ENCODE data around the gene ANKS6. TPM values are rescaled to one million over a fixed set of nuclear protein-coding genes. Genes with fewer than 3 reads are reported as not detected.

Gene ANKS6
- polyA plus RNA-seq, 10 donors, result 9.8 to 18.5 (median 12.7) TPM

DNA sequence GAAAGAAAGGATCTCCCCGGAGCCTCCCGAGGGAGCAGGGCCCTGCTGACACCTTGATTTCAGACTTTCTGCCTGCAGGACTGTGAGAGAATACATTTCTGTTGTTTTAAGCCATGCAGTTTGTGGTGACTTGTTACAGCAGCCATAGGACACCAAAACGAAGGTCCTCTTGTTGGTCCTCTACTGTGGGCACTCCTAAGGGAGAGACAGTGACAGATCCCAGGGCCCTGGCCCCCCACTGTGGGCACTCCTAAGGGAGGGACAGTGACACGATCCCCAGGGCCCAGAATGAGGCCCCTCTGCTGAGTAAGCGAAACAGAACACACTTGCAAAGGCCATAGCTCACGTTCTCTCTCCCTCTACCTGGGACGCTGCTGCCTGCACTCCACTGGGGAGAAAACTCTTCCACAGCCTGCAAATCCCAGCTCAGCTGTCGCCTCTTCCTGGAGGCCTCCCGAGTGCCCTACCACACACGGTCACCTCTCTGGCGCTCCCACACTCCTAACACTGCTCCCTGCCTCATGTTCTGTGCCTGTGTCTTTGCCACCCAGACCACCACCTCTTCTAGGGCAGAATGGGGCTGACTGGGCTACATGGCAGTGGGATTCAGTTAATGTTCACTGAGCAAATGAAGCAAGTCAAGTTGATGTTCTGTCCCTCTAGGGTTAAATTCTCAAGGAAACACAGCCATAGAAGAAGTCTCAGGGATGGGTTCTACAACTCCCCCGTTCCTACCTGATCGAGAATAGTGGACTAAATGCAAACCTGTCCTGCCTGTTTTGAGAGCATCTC lies 23.8 kb downstream of the ANKS6 start:
- no peak for DNase-seq

DNA sequence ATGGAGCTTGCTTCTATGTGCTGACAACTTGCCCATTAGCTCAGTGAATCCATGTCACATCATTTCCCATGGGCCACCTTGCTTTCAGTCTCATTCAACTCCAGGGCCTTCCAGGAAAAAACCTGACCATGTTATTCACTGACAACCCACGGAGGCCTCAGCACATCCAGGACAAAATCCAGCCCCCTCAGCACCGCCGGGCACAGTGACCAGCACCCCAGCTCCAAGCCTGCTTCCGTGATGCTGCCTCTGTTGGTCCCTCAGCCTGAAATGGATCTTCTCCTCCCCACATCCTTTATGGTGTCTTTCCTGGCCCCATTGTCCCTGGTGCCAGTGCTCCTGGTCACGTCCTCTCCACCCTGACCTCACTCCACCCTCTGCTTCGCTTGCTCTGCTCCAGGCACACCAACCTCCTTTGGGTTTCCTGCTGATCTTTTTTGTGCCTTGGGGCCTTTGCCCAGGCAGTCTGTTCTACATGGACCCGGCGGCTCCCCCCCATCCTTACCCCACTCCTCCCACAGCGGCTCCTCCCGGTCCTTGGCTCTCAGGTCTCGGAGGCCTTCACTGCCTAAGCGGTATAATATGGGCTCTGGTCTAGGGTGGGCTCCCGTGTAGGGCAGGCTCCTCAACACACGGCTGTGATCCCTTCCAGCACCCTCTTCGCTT lies 25.0 kb downstream of the ANKS6 start:
- DNase-seq, result no peak

DNA sequence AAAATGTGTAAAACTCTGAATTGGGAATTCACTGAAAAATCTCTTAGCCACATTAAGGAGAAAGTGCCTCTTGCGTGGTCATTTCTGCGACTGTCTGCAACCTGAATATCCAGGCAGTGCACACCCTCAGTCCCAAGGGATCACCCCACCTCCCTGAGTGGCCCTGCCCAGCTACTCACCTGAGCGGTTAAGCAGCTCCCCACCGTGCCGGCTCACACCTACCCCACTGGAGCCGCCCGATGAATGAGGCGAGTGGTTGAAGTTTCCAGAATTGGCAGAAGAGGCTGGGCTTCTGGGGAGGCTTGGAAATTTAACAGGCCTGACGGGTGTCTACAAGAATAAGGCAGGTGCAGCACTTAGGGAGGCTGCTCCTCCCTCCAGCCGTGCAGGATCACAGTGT lies 25.6 kb downstream of the ANKS6 start:
- DNase-seq, result no peak

DNA sequence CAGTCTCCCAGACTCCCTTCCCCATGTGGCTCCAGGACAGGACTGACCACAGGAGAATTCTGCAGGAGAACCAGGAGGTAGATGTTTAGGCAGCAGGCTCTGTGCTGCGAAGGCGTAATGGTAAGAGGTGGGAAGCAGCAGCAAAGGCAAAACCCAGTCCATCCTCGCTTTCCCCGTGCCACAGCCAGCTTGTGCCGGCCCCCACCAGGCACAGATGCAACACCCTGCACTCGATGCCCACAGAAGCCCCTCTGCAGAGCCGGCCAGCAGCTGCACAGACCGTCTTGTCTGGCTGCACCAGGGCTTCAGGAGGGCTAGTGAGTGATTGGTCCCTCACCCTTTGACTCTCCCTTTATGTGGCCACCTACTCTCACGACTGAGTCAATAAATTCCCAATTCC lies 28.0 kb downstream of the ANKS6 start:
- no peak for DNase-seq

DNA sequence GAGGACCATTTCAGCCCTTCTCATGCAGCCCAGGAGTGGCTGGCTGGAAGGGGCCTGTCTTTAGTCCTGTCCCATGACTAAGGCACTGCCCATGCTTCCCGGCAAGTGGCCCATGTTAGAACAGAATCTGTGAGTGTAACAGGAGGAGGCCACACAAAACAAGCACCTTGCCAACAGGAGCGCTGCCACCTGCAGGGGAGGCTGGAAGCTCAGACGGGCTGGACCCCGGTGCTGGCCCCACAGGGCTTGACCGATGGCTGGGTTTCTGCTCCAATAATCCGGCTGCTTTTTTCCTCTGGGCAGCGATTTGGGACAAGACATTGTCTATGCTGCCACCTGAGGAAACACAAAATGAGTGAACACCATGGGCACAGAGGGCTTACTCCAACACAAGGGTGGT lies 28.4 kb downstream of the ANKS6 start:
- no peak for DNase-seq

DNA sequence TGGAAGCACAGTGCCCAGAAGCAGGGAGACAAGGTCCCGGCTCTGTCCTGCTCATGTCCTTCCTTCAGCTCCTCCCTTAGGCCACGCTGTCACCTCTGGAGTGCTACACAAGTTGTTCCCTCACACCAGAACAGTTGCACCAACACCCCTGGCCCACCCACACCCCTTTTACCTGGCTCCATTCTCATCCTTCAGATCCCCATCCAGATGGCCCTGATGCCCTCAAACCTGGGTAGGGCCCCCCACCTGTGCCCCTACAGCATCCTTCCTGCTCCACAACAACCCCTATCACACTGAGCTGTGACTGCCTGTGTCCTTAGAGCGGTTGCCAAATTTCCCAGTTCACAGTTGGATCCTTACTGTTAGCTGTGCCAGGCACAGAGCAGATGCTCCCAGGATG lies 29.2 kb downstream of the ANKS6 start:
- DNase-seq, result no peak

DNA sequence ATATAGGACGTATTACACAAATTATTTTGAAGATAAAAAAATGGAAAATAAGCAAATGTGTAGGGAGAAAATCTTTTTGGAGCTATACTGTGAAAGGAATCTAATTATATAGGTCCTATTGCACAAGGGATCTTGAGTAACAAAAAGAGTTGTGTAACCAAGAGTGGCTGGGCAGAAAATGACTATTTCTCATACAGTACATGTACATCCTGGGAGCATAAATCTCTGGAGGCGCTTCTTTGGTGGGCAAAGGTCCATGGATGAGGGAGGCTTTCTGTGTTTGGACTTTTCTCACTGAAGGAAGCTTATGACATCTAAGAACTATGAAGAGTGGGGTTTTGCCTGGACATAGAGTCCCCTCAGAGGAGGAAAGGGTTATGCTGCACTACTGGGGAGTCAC lies 29.8 kb downstream of the ANKS6 start:
- no peak for DNase-seq

DNA sequence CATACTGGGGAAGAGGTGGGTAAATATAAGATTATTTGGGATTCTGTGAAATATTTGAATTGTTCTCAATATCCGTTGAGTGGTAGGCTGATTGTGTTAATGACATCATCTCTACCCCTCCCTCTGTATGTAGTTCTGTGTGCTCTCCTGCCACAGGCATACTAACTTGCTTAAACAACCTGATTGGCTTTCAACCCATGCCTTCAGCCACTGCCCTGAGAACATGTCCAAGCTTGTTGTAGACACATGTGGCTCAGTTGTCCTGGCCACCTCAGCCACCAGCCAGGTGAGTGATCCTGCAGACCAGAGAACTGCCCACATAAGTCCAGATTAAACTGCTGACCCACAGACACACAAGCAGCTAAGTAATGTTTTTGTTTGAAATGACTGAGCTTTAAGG lies 31.1 kb downstream of the ANKS6 start:
- no peak for DNase-seq

DNA sequence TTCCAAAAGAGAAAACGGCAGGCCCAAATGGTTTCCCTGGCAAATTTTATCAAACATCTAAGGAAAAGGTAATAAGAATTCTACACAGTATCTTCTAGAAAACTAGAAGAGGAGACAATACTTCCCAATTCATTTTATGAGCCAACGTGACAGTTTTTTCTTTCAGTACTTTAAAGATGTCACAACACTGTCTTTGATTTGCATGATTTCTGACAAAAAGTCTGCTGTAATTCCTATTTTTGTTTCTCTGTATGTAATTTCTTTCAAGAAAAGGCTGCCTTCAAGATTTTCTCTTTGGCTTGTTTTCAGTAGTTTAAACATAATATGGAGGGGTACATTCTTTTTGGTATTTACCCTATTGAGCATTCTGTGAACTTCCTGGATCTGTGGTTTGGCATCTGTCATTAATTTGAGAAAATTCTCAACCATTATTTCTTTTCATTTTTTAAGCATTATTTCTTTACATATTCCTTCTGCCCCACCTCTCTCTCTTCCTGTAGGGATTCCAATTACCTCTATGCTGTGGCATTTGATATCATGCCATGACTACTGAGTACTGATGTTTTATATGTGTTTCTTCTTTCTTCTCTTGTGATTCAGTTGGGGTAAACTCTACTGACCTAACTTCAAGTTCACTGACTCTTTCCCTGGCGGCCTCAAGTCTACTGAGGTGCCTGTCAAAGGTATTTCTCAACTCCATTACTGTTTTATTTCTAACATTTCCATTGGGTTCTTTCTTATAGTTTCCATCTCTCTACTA lies 32.2 kb downstream of the ANKS6 start:
- DNase-seq, result no peak

DNA sequence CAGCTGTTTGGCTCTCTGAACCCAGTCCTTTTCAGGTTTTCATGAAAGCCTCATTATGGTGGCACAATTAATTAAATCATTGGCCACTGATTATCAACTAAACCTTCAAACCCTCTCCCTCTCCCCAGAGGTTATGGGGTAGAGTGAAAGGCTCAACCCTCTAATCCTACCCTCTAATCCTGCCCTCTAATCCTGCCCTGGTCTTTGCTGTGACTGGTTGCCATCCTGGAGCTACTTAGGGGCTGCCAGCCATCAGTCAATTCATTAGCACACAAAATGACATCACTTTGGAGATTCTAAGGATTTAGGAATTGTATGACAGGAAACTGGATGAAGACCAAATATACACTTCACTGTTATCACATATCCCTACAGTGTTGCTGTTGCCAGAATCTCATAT lies 36.1 kb downstream of the ANKS6 start:
- no peak for DNase-seq

DNA sequence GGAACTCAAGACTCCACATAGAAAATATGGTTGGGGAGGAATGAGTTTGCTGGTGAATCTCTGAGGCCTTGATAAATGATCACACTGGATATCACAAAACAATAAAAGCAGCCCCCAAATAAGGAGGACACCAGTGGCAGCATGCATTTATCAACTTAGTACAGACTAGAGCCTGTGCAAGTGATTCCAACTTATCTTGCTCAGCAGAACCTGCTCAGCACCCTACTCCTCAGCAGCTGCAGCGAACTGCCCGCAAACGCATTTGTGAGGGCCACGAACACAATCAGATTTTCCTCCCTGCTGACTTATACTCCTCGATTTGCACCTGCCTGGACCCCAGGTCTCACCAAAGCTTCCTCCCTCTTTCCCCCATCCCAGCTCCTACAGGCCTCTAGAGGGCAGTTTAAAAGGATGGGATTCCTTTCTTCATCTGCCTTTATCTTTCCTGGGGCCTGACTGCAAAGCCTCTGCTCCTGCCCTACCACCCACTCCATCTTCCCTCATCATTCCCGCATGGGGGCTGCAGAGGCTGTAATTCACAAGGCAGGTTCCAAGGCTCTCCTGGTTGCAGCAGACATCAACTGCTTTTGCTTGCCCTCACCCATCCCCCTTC lies 41.2 kb downstream of the ANKS6 start:
- DNase-seq, result no peak

DNA sequence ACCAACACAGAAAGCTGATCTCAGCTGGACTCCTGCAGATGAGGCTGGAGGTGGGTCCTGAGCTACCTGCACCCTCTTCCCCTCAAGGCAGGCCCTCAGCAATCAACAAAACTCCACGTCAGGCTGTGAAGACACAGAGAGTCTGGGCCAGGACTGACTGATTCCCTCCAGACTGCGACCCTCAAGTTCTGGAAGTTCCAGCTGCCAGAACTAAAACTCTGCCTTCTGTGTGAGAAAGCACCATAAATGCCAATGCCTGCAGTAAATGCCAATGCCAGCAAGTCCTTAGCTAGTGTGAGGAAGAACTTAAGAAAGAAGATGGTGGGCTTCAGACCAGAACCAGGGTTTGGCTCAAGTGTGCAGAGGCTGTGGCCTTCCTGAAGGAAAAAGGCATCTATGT lies 45.1 kb downstream of the ANKS6 start:
- DNase-seq, result no peak

DNA sequence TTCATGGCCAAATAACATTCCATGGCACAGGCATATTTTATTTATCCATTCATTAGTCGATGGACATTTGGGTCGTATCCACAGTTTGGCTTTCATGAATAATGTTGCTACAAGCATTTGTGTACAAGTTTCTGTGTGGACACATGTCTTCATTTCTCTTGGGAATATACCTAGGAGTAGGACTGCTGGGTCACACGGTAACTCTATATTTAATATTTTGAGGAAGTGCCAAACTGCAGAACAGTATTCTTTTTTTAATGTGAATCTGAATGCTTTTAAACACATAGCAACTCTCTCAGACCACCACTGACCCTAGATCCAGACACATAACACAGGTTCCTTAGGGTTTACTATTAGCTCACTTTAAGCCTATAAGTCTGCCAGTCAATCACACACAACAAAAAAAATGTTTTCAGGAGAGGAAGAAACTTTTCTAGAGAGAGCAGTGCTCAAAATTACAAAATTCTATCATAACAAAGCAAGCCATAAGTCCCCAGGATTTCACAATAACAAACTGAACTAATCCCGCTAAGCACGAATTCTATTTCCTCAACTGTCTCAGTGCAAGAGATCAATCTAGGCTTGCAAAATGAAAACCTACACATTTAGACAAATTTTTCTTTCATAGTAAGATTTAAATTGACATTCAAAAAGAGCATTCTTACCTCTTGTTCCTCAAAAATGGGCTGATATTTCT lies 45.8 kb downstream of the ANKS6 start:
- DNase-seq, result no peak

DNA sequence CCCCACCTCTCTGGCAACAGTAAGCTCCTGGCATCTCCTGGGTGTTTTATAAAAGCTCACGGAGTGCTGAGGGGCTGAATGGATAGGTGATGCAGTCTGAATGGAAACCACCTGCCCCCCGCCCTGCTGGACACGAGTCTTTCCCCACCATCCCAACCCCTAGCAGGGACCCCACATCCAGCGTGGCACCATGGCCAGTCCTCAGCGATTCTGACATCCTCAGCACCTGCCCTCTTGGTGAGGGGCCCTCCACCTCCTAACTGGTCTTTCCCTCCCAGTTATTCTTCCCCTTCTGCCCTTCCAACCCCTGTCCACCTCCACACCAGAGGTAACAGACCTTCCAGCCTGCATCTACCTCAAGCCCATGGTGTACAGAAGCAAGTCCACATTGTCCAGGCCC lies 48.9 kb downstream of the ANKS6 start:
- DNase-seq, result no peak

DNA sequence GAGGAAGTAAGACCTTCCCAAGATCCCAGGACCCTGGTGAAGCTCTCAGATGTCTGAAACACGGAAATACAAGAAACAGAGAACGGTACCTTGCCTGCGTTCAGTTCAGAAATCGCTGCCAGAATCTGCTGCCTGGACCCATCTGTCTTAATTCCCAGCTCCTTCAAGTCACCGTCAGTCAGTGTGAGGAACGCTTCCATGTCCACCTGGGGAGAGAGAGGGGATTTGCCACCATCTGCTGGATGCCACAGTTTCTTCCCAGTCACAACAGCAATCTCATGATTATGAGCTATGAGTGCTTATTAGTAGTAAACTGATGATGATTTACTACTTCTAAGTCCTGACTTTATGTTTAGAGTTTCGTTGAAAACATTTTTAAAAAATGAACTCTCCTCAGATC lies 50.9 kb downstream of the ANKS6 start:
- DNase-seq, result no peak

DNA sequence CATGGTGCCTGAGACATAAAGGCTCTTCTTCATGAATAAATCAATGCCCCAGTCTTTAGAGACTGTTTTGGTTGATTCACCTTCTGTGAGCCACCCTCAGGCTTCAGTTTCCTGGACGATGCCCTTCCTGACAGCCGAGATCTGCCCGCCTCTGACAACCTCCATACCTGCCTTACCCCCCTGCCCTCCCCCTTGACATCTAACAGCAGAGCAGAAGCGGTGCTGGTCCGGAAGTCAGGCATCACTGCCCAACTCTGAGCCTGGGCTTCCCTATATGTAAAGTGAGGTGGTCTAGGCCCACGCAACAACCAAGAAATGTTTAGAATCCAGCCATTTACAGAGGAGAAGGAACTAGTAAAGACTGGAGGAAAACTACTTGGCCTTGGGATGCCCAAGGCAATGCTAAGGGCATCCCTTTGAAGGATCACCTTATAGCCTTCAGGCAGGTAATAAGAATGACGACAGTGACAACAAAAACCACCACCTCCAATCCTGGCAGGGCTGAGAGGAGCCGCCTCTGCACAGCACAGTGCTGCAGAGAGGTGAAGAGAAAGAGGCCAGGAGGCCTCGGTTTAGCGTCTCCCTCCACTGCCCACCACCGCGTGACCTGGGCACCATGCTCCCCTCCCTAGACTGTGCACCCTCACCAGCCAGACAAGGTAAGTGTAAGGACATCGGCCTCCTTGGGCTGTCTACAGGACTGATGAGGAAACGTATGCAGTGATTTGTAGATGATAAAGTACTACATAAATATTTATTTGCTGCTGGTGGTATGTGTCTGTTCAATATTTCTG lies 52.3 kb downstream of the ANKS6 start:
- no peak for DNase-seq

DNA sequence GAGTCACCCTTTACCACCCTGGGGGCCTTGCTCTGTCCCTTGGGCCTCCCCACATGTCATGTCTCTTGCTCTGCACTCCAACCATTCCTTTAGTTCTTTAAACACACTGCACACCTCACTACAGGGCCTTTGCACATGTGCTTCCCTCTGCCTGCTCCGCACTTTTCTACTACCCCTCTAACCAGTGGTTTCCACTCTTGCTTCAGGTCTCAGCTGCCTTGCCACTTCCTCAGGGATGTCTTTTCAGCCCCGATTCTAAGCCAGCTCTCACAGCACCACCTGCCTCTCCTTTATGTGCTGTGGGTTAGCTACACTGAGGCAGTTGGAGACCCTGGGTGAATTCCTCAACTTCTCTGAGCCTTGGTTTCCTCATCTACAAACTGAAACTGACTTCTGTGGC lies 53.0 kb downstream of the ANKS6 start:
- no peak for DNase-seq

DNA sequence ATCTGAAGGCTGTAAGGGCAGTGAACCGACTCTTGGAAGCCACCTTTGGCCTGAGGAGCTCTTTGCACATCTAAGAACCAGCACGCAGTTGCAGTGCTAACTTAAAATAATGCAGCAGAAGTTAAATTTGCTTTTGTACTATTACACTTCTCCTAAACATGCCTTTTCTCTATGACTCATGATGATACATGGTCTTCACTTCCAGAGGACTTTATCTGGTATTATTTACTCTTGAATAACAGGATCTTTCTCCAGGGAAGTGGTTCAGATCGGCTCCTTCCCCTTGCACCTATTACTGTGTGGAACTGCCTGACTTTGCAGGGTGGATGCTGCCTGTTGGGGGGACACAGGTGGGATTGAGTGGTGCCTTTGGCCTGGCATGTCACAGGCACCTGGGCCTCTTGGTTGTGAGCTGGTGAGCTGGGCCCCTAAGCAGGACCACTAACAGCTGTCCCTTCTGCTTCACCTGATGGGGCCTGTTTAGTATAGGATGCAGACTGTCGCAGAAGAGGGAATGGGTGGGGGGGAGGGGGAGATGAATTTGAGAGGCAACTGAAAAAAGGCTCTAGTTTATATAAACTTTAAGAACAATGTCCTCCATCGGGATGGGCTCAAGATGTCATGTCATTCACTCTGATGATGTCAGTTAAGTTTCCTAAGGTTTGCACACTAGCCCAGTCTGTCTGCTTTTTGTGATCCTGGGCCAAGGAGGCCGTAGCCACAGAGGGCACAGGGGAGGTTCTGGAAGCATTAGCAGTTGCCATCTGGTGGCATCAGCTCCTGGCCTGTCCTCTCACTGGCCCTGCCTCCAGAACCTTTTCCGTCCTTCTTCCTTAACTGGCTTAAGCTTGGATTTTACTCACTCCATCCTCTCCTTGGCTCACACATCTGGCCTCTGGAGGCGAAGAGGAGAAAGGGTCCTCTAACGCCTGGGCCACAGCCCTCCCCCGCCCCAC lies 53.8 kb downstream of the ANKS6 start:
- DNase-seq, result no peak

DNA sequence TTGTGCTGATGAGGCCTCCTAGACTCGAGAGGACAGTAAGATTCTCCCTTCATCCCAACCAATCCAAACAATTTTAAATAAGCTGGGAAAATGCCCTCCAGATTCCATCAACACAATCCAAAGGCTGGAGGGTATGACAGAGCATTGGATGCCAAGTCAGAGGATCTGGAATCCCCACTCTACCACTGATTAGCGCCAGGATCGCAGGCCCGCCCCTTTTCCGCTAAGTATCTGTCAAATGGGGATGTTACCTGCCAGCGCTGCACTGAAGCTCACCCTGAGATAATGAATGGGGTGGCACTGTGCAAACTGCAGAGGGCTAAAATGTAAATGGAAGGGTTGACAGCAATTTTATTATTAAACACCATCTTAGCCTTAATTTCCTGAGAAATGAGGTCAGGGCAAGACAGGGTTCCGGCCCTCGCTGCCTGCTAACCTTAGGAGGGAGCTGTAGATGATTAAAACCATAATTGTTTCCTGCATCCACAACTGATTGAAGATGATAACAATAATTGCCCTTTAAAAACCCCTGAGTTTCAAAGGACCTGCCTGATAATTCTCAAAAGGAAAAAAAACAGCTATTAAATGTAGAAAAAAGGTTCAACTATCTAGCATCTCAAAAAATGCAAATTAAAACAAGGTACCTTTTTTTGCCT lies 56.0 kb downstream of the ANKS6 start:
- DNase-seq, result no peak
